GM23338 (cell line): Measurements from ENCODE around the gene AGAP1. TPM values are rescaled to one million over a fixed set of nuclear protein-coding genes. Genes with fewer than 3 reads are reported as not detected.

ENCODE experiments used
- ATAC-seq: fragments of 200-7000 bp; cut with Tn5 transposase; 3 replicates; pipeline ENCODE4 v1.9.1; 2020
- DNase-seq: peaks from one replicate; pipeline ENCODE4 v3.0.0-alpha.2; 2015; ENCODE audit warnings: low spot score
- H2AFZ ChIP-seq: fragments of 200-600 bp; sonication (generic); 2 replicates; pipeline ENCODE4 v1.8.0; 2016; ENCODE audit warnings: antibody characterized with exemption, mild to moderate bottlenecking, moderate library complexity
- H3F3A ChIP-seq: fragments of 200-600 bp; sonication (generic); replicated peaks from 2 replicates; pipeline ENCODE4 v1.8.0; 2017; ENCODE audit warnings: antibody characterized with exemption, mixed run types, low read depth
- H3K27ac ChIP-seq: fragments of 200-600 bp; sonication (generic); 2 replicates; pipeline ENCODE4 v1.6.1; 2016; ENCODE audit warnings: low read depth
- H3K27me3 ChIP-seq: fragments of 200-600 bp; sonication (generic); 2 replicates; pipeline ENCODE4 v1.8.0; 2016; ENCODE audit warnings: mild to moderate bottlenecking, mixed run types, moderate library complexity; ENCODE audit not compliant: insufficient read depth
- H3K36me3 ChIP-seq: fragments of 200-600 bp; sonication (generic); 2 replicates; pipeline ENCODE4 v1.8.0; 2016; ENCODE audit warnings: mild to moderate bottlenecking; ENCODE audit not compliant: insufficient read depth
- H3K4me1 ChIP-seq: fragments of 200-600 bp; sonication (generic); 2 replicates; pipeline ENCODE4 v1.8.0; 2016; ENCODE audit warnings: mild to moderate bottlenecking, moderate library complexity; ENCODE audit not compliant: insufficient read depth
- H3K4me2 ChIP-seq: fragments of 200-600 bp; sonication (generic); 2 replicates; pipeline ENCODE4 v1.7.1; 2017; ENCODE audit warnings: mixed run types
- H3K4me3 ChIP-seq: fragments of 200-600 bp; sonication (generic); 2 replicates; pipeline ENCODE4 v1.6.1; 2016; ENCODE audit warnings: mixed run types
- H3K79me2 ChIP-seq: fragments of 200-600 bp; sonication (generic); replicated peaks from 2 replicates; pipeline ENCODE4 v1.8.0; 2017; ENCODE audit warnings: mild to moderate bottlenecking; ENCODE audit not compliant: insufficient read depth
- H3K9me2 ChIP-seq: fragments of 200-600 bp; sonication (generic); 2 replicates; pipeline ENCODE4 v1.8.0; 2017; ENCODE audit not compliant: insufficient read depth
- H4K20me1 ChIP-seq: fragments of 200-600 bp; sonication (generic); replicated peaks from 2 replicates; pipeline ENCODE4 v1.8.0; 2017; ENCODE audit warnings: mild to moderate bottlenecking; ENCODE audit not compliant: insufficient read depth
- H3K27ac Mint-ChIP-seq: 2 replicates; pipeline ENCODE4 v1.8.0; 2020; ENCODE audit warnings: inconsistent platforms, mild to moderate bottlenecking, moderate library complexity, mixed read lengths
- H3K27me3 Mint-ChIP-seq: 3 replicates; pipeline ENCODE4 v1.8.0; 2022; ENCODE audit warnings: low read depth, mild to moderate bottlenecking, moderate library complexity, mixed read lengths, inconsistent platforms; ENCODE audit not compliant: insufficient read depth, poor library complexity
- H3K36me3 Mint-ChIP-seq: 3 replicates; pipeline ENCODE4 v1.8.0; 2021; ENCODE audit warnings: low read depth, mild to moderate bottlenecking, inconsistent platforms, moderate library complexity, mixed read lengths
- H3K4me1 Mint-ChIP-seq: 3 replicates; pipeline ENCODE4 v1.8.0; 2020; ENCODE audit warnings: mild to moderate bottlenecking, inconsistent platforms, mixed read lengths
- H3K4me3 Mint-ChIP-seq: 3 replicates; pipeline ENCODE4 v1.8.0; 2021; ENCODE audit warnings: moderate library complexity, mild to moderate bottlenecking, inconsistent platforms, mixed read lengths
- H3K9me3 Mint-ChIP-seq: 3 replicates; pipeline ENCODE4 v1.8.0; 2020; ENCODE audit warnings: moderate library complexity, mild to moderate bottlenecking, inconsistent platforms, mixed read lengths
- CREB1 ChIP-seq: fragments of 250-450 bp; sonication (Bioruptor Pico); IDR thresholded peaks from 2 replicates; pipeline ENCODE4 v1.5.0; 2020; ENCODE audit warnings: low read depth, mild to moderate bottlenecking, moderate library complexity
- CTCF ChIP-seq, 2 experiments: fragments of 200-600 bp in 1 of 2; sonication (generic) in 1 of 2; conservative IDR thresholded peaks; 2 replicates each; pipeline versions ENCODE4 v1.5.1 to v1.6.1; 2016 to 2017; ENCODE audit warnings: antibody characterized with exemption in 2 of 2, low read depth in 2 of 2, mild to moderate bottlenecking in 2 of 2, moderate library complexity in 1 of 2
- EZH2 ChIP-seq: fragments of 200-600 bp; sonication (generic); IDR thresholded peaks from one replicate; pipeline ENCODE4 v1.8.0; 2017; ENCODE audit warnings: antibody characterized with exemption, mild to moderate bottlenecking, low read depth; ENCODE audit not compliant: unreplicated experiment
- EZH2phosphoT487 ChIP-seq: fragments of 200-600 bp; sonication (generic); IDR thresholded peaks from one replicate; pipeline ENCODE4 v1.8.1; 2018; ENCODE audit warnings: antibody characterized with exemption; ENCODE audit not compliant: unreplicated experiment
- NANOG ChIP-seq: IDR thresholded peaks from 2 replicates; pipeline ENCODE4 v1.6.1; 2016; ENCODE audit warnings: antibody characterized with exemption, borderline replicate concordance
- POLR2AphosphoS5 ChIP-seq: IDR thresholded peaks from 2 replicates; pipeline ENCODE4 v1.6.1; 2016; ENCODE audit warnings: antibody characterized with exemption, low read depth
- REST ChIP-seq: IDR thresholded peaks from one replicate; pipeline ENCODE4 v1.6.1; 2018; ENCODE audit warnings: antibody characterized with exemption; ENCODE audit not compliant: unreplicated experiment
- ZNF114 ChIP-seq: fragments of 250-450 bp; sonication (Bioruptor Pico); IDR thresholded peaks from 2 replicates; pipeline ENCODE4 v1.5.0; 2020; ENCODE audit warnings: mild to moderate bottlenecking, moderate library complexity
- ZNF331 ChIP-seq: fragments of 250-450 bp; sonication (Bioruptor Pico); IDR thresholded peaks from 2 replicates; pipeline ENCODE4 v1.5.0; 2020; ENCODE audit warnings: low read depth, mild to moderate bottlenecking, moderate library complexity
- ZNF462 ChIP-seq: fragments of 250-450 bp; sonication (Bioruptor Pico); IDR thresholded peaks from 2 replicates; pipeline ENCODE4 v1.5.0; 2020; ENCODE audit warnings: mild to moderate bottlenecking, moderate library complexity
- polyA plus RNA-seq: library from polyadenylated mRNA; unstranded; fragments of >200 nt; fragmentation: Nextera tagmentation; extraction: Ambion mirVana; gene quantifications from 2 replicates; pipeline ENCODE4 v1.2.1, GENCODE V29; 2016
- total RNA-seq: library from RNA; depleted of rRNA; stranded (reverse); fragments of >200 nt; shearing (Covaris generic); gene quantifications from 2 replicates; pipeline ENCODE4 v1.2.3, GENCODE V29; 2014

AGAP1 gene
- total and polyA plus RNA-seq, 2 experiments from 2014 or later, result 13.3 to 27.9 TPM

- peaks cover 87% of the 10 kb centered on the region for H3K79me2 ChIP-seq
- no peak; the same call in 2 of the 3 replicates for ATAC-seq
- no peak overlapping the region for H3K27ac Mint-ChIP-seq
These were observed 44.3 kb downstream of the AGAP1 start for GRCh38 chr2:235538144-235538639.

GRCh38 chr2:235538981-235539380, 45.1 kb downstream of the AGAP1 start:
- Mint-ChIP-seq H3K4me1 (peaks cover 68% of the 10 kb centered on the region), H3K9me3 (no peaks in the 10 kb centered on the region; the same call in 2 of the 3 replicates), H3K27ac (no peak overlapping the region), H3K36me3 (no peaks in the 10 kb centered on the region; the same call in 2 of the 3 replicates), H3K27me3 (peaks cover 13% of the 10 kb centered on the region), H3K4me3 (no peak overlapping the region)
- no peak overlapping the region for H2AFZ ChIP-seq
- no peaks in the 10 kb centered on the region for H3K9me2 ChIP-seq
- peaks cover 11% of the 10 kb centered on the region for H4K20me1 ChIP-seq
- H3K27me3 ChIP-seq, result no peaks in the 10 kb centered on the region
- peaks cover 22% of the 10 kb centered on the region for H3K4me1 ChIP-seq
- ATAC-seq (no peak), DNase-seq (no peak)
- no peak overlapping the region for H3K4me2 ChIP-seq
- no peaks in the 10 kb centered on the region for H3K36me3 ChIP-seq
- 0 out of 2 replicates have a peak, but pooled peaks cover 3% of the 10 kb centered on the region for H3F3A ChIP-seq
- H3K79me2 ChIP-seq, result peaks cover 87% of the 10 kb centered on the region
- no peak overlapping the region for H3K4me3 ChIP-seq
- no peak overlapping the region for H3K27ac ChIP-seq
- TF ChIP-seq ZNF114 (CRISPR knock-in tag) (no peak), CTCF (conservative IDR thresholded peaks at IDR 0.05; ENCODE audit: low read depth in 2 of 2) (no peak), EZH2 (no peak), POLR2AphosphoS5 (no peak), REST (no peak), ZNF331 (no peak), CREB1 (CRISPR knock-in tag) (no peak), EZH2phosphoT487 (no peak), NANOG (no peak), ZNF462 (CRISPR knock-in tag) (no peak)

More at GRCh38 chr2:235538144-235538639, 44.3 kb downstream of the AGAP1 start:
- Histone ChIP-seq H2AFZ (no peak overlapping the region), H3K4me2 (no peak overlapping the region), H3F3A (0 out of 2 replicates have a peak, but pooled peaks cover 1% of the 10 kb centered on the region), H3K9me2 (no peaks in the 10 kb centered on the region), H3K4me3 (no peak overlapping the region), H4K20me1 (peaks cover 11% of the 10 kb centered on the region), H3K27me3 (no peaks in the 10 kb centered on the region), H3K4me1 (peaks cover 14% of the 10 kb centered on the region), H3K36me3 (no peaks in the 10 kb centered on the region), H3K27ac (no peak overlapping the region)
- no peak for DNase-seq
- Mint-ChIP-seq H3K4me3 (no peak overlapping the region), H3K27me3 (peaks cover 9% of the 10 kb centered on the region), H3K4me1 (peaks cover 64% of the 10 kb centered on the region), H3K9me3 (no peaks in the 10 kb centered on the region; the same call in 2 of the 3 replicates), H3K36me3 (no peaks in the 10 kb centered on the region; the same call in 2 of the 3 replicates)
- TF ChIP-seq NANOG, result no peak
- TF ChIP-seq CREB1 (CRISPR knock-in tag), result no peak
